T1000 (cell line): ENCODE data around the gene RAB17.

Source experiments
- DNase-seq: peaks from one replicate; lab custom pipeline; 2025; ENCODE audit warnings: mixed read lengths; lab: John Stamatoyannopoulos, UW

RAB17 gene

DNA sequence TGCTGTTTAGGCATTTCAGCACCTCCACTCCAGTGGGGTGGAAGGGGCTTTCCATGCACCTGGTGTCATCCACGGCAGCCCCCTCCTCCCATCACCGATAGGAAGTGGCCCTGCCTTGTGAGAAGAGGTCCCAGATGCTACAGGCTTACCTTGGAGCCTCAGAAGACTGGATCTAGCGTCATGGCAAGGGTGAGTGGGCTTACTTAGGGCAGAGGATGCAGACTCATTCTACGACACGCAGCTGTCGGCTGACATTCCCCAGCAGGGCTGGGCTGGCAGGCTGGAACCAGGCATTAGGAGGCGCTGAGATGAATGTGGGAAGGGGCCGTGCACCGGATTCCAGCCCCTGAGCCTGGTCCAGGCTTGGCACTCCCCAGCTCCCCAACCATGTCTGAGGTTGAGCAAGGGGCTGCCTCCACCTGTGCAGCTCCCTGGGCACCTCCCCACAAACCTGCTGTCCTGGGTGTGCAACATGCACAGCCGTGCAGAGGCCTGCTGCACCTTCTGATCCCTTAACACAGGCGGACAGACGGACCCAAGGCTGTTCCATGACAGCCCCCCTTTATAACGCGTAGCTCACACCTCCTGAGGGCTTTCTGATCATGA, 25.9 kb downstream of the RAB17 start:
- no peak for DNase-seq

- DNase-seq = no peak
Measured at GRCh38 chr2:237563816-237564215, 26.7 kb downstream of the RAB17 start.

- DNase-seq = no peak
Measured at GRCh38 chr2:237561221-237561620, 29.3 kb downstream of the RAB17 start.

DNA sequence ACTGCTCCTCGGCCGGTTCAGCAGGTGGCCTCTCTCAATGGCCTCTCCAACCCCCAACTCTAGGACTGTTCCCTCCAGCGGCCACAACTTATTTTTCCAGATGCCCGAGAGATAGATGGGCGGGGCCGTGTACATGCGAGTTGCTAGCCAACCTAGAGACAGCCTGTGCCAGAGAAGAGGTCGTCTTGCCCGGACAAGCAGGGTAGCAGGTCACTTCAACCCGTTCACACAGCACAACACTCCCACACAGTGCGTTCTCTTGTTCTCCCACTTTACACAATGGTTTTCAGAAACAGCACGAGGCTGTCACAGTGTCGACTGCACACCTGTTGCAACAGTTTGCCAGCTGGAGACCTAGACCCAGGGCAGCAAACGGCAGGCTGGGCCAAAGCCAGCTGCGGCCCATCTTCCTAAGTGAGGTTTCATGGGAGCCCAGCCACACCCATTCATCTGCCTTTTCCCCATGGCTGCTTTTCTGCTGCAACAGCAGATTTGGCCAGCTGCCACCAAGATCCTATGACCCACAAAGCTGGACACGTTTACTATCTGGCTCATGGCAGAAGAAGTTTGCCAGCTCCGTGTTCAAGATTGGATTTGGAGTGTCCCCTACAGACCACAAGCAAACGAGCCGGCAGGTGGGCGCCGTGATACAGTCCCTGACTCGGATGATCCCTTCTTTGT, 31.4 kb downstream of the RAB17 start:
- no peak for DNase-seq

GRCh38 chr2:237557633-237558015, 32.9 kb downstream of the RAB17 start:
- no peak for DNase-seq

- no peak for DNase-seq
Measured at GRCh38 chr2:237556773-237557632, 33.5 kb downstream of the RAB17 start.

DNA sequence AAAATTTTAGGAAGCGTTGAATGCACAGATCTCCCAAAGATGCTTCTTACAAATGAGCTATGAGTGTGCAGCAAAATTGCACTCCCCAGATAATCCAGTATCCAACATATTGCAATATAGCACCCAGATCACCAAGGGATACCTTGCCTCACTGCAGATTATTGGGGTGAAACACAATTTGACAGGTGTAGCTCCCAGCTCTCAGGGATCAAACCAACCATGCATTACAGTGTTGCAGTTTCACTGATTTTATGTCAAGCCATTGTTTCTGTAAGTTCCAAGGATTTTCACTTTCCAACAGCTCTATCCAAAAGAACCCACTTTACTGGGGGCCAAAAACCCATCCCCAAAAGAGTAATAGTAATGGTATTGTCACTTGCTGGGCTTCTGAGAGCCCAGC, 35.0 kb downstream of the RAB17 start:
- DNase-seq = no peak

GRCh38 chr2:237553948-237554347, 36.6 kb downstream of the RAB17 start:
- no peak for DNase-seq

- DNase-seq = no peak
Measured at GRCh38 chr2:237552908-237553307, 37.6 kb downstream of the RAB17 start.

GRCh38 chr2:237551071-237551574, 39.4 kb downstream of the RAB17 start:
- no peak for DNase-seq

DNA sequence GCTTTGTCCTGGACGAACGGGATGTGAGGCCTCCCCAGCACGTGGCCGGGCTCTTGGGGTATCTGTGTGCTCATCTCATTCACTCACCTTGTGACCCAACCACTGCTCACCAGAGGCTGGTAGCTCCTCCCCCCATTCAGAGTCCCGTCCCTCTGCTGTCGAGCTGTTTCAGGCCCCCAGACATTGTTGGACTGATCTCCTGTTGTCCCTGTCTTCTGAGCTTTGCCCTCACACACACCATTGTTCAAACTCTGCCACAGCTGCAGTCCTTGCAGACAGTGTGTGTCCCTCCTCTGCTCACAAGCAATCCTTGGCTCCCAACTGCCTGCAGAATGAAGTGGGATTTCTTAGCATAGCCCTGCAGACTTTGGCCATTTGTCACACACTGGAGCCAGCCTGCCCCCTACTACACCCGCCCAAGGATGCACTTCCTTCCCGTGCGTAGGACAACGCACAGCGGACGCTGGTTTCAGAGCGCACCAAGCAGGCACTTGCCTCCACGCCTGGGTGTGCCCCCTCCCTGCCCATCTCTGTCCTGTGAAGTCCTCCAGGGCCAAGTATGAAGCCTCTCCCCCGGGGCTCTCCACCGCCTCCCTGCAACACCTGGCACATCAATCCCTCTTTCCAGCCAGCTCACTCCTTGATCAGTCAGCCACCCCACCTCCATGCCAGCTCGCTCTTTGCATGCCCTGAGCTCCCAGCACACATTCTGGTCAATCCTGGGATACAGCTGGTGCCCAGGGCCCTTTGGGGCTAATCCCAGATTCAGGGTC, 40.7 kb downstream of the RAB17 start:
- no peak for DNase-seq

GRCh38 chr2:237549216-237549615, 41.3 kb downstream of the RAB17 start:
- no peak for DNase-seq

DNA sequence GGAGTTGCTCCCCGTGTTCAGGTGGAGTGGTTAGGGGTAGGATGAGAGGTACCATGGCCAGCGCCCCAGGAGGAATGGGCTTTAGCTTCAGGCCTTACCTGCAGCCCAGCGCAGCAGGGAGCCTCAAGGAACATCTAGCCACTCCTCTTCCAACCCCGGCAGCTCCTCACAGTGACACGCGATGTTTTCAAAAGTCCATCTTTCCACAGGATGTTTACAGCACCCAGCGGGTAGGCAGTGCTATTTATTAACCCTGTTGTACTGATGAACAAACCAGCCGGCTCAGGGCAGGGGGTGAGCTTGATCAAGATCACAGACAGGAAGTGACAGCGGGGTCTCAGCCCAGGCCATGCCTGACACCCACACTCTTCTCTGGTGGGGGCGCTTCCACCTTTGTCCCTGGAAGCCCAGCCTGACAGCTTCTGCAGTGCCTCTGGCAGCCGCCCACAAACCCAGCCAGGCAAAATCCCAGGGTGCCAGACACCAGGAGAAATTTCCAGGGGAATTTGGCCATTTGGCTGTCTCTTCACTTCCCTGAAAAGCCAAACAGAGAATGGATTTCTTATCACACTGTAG, 42.6 kb downstream of the RAB17 start:
- no peak for DNase-seq

DNA sequence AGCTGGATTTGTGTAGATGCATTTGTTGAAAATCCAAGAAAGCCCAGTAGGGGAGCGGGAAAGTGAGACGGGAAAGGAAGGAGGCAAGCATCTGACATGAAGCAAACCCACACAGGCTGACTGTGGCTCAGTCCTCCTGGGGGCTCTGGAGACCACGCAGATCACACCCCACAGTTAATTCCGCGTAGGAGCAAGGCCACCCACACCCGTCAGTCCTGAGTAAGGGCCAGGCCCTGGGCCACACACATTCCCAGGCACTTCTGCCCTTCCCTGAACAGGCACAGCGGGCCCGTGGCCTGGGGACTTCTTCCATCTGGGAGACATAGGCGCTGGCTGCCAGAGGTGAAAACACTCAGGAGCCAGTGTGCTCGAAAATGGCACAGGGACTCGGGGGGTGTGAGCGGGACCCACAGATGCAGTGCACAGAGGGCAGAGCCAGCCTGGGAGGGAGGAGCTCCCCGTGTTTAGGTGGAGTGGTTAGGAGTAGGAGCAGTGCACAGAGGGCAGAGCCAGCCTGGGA, 43.6 kb downstream of the RAB17 start:
- DNase-seq = no peak

DNA sequence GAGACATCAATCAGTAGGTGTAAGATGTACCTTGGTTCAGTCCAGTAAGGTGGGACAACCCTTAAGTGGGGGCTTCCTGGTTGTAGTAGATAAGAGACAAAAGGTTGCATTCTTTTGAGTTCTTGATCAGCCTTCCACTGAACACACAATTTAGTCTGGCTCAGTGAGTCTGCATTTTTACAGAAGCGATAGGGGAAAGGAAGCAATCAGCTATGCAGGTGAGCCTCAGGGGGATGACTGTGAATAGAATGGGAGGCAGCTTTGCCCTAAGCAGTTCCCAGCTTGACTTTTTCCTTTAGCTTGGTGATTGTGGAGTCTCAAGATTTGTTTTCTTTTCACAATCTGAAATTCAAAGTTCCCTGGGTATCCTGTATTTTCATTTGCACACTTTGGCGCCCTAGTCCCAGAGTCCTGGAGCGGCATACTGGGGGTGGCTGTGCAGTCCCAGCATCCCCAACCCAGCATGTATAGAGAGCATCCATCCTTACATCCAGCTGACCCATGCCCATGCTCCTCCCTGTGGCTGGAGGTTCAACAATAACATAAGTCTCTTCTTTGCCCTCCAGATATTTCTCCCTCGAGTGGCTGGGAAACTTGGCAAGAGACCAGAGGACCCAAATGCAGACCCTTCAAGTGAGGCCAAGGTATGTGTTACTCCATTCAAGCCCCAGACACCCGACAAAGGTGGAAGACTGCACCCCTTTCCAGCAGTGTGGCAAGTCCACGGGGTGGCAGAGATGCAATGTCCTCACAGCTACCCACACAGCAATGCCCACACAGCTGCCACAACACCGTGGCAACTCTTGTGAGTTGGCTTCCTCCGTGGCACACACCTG, 44.3 kb downstream of the RAB17 start:
- DNase-seq = no peak

- no peak for DNase-seq
Measured at GRCh38 chr2:237542001-237542704, 48.4 kb downstream of the RAB17 start.

GRCh38 chr2:237541243-237541642, 49.3 kb downstream of the RAB17 start:
- no peak for DNase-seq

DNA sequence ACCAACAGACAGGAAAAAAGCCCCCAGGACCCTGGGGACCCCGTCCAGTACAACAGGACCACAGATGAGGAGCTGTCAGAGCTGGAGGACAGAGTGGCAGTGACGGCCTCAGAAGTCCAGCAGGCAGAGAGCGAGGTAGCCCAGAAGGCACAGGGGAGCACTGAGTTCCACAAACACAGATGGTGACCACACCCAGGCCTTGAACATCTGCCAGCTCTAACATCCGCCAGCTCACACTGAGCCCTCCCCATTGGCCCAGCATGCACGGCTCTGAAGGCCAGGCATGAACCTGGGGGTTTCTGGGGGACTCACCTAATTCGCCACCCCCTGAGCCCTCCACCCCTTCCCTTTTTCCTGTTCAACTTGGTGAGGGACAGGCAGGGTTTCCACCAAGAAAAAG, 49.7 kb downstream of the RAB17 start:
- peak; percentile 12 for DNase-seq

DNA sequence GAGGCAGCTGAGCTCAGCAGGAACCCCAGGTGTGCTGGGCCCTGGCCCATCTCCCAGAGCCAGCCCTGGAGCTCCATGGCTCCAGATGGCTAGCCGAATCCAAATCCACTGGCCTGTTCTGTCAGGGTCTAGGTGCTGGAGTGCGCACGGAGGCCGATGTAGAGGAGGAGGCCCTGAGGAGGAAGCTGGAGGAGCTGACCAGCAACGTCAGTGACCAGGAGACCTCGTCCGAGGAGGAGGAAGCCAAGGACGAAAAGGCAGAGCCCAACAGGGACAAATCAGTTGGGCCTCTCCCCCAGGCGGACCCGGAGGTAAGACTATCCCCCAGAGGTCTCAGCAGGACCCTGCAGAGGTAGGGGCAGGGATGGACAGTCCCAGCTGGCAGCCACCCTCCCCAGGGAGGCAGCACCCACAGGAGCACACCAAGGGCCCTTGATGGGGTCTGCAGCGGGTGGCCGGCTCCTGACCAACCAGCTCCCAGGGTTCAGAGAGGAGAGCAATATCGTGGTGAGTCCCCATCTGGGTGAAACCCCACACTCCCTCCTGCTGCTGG, 50.2 kb downstream of the RAB17 start:
- no peak for DNase-seq

DNA sequence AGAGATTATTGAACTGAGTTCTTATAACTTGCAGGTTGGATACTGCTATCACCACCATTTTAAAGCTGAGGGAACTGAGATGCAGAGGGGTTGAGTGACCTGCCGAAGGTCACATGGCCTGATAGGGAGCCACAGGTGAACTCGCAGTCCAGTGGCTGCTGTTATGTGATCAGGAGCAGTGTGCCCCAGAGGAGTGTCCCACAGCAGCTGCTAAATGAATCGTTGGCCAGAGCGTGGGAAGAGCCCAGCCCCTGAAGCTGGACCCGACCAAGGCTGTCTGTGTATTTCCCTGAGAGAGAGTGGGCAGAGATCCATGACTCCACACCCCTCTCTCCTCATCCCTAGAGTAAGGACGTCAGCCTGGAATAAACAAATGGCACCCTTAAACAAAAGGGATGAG, 50.9 kb downstream of the RAB17 start:
- DNase-seq = no peak
